Esophagus muscularis mucosa (tissue), 4 donors: ENCODE data around the gene MEF2D. TPM values are rescaled to one million over a fixed set of nuclear protein-coding genes. Genes with fewer than 3 reads are reported as not detected.

Source experiments
- DNase-seq: peaks from one replicate; pipeline ENCODE4 v3.0.0-alpha.2; 2017; ENCODE audit errors: extremely low spot score
- H3K27ac ChIP-seq, 4 donors: fragments of 200-600 bp; sonication (generic); replicated peaks in 1 of 4; 1 replicate in 3 of 4; 2 replicates in 1 of 4; pipeline ENCODE4 v1.5.1; 2016 to 2019; ENCODE audit warnings: mild to moderate bottlenecking in 1 of 4
- H3K27me3 ChIP-seq, 4 donors: fragments of 200-600 bp; sonication (generic); one replicate each; pipeline versions ENCODE4 v1.5.1 to v1.6.0; 2016 to 2019
- H3K36me3 ChIP-seq, 4 donors: fragments of 200-600 bp; sonication (generic); one replicate each; pipeline ENCODE4 v1.5.1; 2016 to 2019
- H3K4me1 ChIP-seq, 4 donors: fragments of 200-600 bp; sonication (generic); one replicate each; pipeline ENCODE4 v1.5.1; 2016 to 2019
- H3K4me3 ChIP-seq, 4 donors: fragments of 200-600 bp; sonication (generic); 1 replicate in 2 of 4; 2 replicates in 2 of 4; pipeline ENCODE4 v1.5.1; 2016 to 2019; ENCODE audit warnings: mild to moderate bottlenecking in 4 of 4, moderate library complexity in 1 of 4
- H3K9me3 ChIP-seq, 4 donors: fragments of 200-600 bp; sonication (generic); 1 replicate in 3 of 4; 2 replicates in 1 of 4; pipeline ENCODE4 v1.5.1; 2016 to 2019
- EP300 ChIP-seq: sonication (generic); formaldehyde crosslinking; IDR thresholded peaks from one replicate; pipeline ENCODE4 v1.6.1; 2017; ENCODE audit warnings: antibody characterized with exemption
- POLR2A ChIP-seq: fragments of 450-650 bp; IDR thresholded peaks from one replicate; pipeline ENCODE4 v1.6.1; 2017; ENCODE audit warnings: antibody characterized with exemption, moderate library complexity, mild to moderate bottlenecking, low read depth
- POLR2AphosphoS5 ChIP-seq, 2 donors: sonication (generic); formaldehyde crosslinking; IDR thresholded peaks; one replicate each; pipeline ENCODE4 v1.6.1; 2017; ENCODE audit warnings: antibody characterized with exemption in 2 of 2
- WGBS: methylation state at CpG from one replicate; pipeline ENCODE4 v1.1.5; 2018; 5-methylcytosine and 5-hydroxymethylcytosine counted together
- intact Hi-C: fragments of 100-400 bp; cut with DNase I; formaldehyde crosslinking; loops from one replicate; pipeline ENCODE4 v1.15.1; 2023
- total RNA-seq, 4 donors: library from RNA; depleted of rRNA; stranded (reverse); fragments of >200 nt; gene quantifications; one replicate each; pipeline versions ENCODE4 v1.1.0 to v1.2.1, GENCODE V29; 2016
- TF ChIP-seq, protein P1 (sequence below), 3 experiments: fragments of 200-600 bp in 2 of 3; fragments of 450-650 bp in 1 of 3; sonication (generic) in 2 of 3; IDR thresholded peaks; one replicate each; pipeline ENCODE4 v1.5.1; 2017 to 2019; ENCODE audit warnings: antibody characterized with exemption in 3 of 3, mild to moderate bottlenecking in 2 of 3, moderate library complexity in 1 of 3

The MEF2D gene
- 100 to 1,000 TPM in 3 of 4 donors, 10 to 100 TPM in 1; 78.0 to 138 (median 115) TPM for total RNA-seq

DNA sequence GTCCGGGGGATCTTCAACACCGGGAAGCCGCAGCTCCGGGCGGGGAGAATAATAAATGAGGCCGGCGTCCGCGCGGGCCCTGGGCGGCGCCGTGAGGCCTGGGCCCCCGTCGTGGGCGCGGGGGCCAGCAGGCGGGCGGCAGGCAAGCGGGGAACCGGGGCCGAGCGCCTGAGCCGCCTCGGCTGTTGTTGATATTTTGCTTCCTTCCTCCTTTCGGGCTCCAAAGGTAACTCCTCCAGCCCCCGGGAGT lies at the start of gene MEF2D:
Gene MEF2D, minus strand, starts transcription at position 233 of the 250 bp plus-strand sequence. CDS start 17,483 bp downstream, outside the sequence.
- Histone ChIP-seq H3K27me3 (no peaks in the 10 kb centered on the region), H3K4me1 (peaks cover 69 to 76% (median 75%) of the 10 kb centered on the region in 4 donors), H3K36me3 (no peaks in the 10 kb centered on the region), H3K4me3 (peak within 1 kb of the TSS; percentile 92 to 99 (median 98)), H3K27ac (peak within 1 kb of the TSS; percentile 98 to 100 (median 99)), H3K9me3 (no peaks in the 10 kb centered on the region)
- 0% methylated on average over 11 of the region's 27 CpGs for WGBS
- intact Hi-C loops = no loop called here
- DNase-seq = no peak
- peak in 1 of 2 donors; percentile 87 for TF ChIP-seq POLR2AphosphoS5 (IDR thresholded peaks at IDR 0.05)
- TF ChIP-seq, protein P1, sequence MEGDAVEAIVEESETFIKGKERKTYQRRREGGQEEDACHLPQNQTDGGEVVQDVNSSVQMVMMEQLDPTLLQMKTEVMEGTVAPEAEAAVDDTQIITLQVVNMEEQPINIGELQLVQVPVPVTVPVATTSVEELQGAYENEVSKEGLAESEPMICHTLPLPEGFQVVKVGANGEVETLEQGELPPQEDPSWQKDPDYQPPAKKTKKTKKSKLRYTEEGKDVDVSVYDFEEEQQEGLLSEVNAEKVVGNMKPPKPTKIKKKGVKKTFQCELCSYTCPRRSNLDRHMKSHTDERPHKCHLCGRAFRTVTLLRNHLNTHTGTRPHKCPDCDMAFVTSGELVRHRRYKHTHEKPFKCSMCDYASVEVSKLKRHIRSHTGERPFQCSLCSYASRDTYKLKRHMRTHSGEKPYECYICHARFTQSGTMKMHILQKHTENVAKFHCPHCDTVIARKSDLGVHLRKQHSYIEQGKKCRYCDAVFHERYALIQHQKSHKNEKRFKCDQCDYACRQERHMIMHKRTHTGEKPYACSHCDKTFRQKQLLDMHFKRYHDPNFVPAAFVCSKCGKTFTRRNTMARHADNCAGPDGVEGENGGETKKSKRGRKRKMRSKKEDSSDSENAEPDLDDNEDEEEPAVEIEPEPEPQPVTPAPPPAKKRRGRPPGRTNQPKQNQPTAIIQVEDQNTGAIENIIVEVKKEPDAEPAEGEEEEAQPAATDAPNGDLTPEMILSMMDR (IDR thresholded peaks at IDR 0.05) = no peak
- peak; percentile 21 for TF ChIP-seq POLR2A

DNA sequence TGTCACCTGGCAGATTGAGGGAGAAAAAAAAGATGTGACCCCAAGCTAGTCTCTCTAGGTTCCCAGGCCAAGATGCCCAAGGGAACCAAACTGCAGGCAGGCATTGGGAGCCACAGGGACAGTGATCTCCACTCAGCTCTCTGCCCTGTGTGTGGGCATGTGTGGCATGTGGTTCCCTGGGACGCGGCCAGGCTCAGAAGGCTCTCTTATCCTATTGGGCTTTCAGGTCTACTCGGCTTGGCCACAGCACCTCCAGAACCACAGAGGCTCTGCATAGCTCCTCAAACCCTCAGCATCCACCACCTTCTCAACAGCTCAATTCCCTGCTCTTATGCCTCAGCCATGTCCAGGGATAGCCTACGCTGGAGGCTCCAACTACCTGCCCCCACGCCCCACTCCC lies 49.8 kb upstream of the MEF2D start:
- Histone ChIP-seq H3K4me1 (peaks cover 0 to 10% (median 4%) of the 10 kb centered on the region in 4 donors), H3K4me3 (no peak overlapping the region), H3K27ac (no peak overlapping the region), H3K36me3 (no peaks in the 10 kb centered on the region), H3K9me3 (no peaks in the 10 kb centered on the region), H3K27me3 (no peaks in the 10 kb centered on the region)
- TF ChIP-seq POLR2A = no peak
- no peak for TF ChIP-seq POLR2AphosphoS5 (IDR thresholded peaks at IDR 0.05)
- no peak for TF ChIP-seq EP300
- TF ChIP-seq, protein P1 (IDR thresholded peaks at IDR 0.05) = no peak
- no peak for DNase-seq
- intact Hi-C loops = no loop called here
- 71% methylated on average over 4 of the region's 5 CpGs for WGBS

DNA sequence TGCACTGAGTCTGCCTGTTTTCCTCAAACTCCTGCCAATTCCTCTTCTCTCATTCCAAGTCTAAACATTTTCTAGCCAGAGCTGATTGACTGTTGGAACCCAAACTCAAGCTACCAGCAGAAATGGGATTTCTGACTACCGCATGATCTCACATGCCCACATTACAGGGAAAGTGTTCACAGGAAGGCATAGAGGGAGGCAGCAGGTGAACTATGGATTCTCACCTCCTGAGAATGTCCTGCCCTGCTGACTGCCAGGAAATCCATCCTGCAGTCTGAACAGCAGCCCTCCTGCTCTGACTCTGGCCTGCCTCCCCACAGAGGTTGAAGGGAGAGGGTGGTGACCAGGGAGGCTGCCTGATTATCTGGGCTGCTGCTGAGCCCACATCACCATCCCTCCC lies 49.3 kb upstream of the MEF2D start:
- peaks cover 0 to 10% (median 4%) of the 10 kb centered on the region in 4 donors for H3K4me1 ChIP-seq
- no peak overlapping the region for H3K27ac ChIP-seq
- DNase-seq = no peak
- no peaks in the 10 kb centered on the region for H3K27me3 ChIP-seq
- no peaks in the 10 kb centered on the region for H3K9me3 ChIP-seq
- WGBS = 100% methylated on average over 1 of the region's 1 CpG
- H3K4me3 ChIP-seq = no peak overlapping the region
- TF ChIP-seq EP300 = no peak
- no peak for TF ChIP-seq POLR2A
- no peak for TF ChIP-seq POLR2AphosphoS5 (IDR thresholded peaks at IDR 0.05)
- TF ChIP-seq, protein P1 (IDR thresholded peaks at IDR 0.05) = no peak
- H3K36me3 ChIP-seq = no peaks in the 10 kb centered on the region
- intact Hi-C loops = no loop called here

DNA sequence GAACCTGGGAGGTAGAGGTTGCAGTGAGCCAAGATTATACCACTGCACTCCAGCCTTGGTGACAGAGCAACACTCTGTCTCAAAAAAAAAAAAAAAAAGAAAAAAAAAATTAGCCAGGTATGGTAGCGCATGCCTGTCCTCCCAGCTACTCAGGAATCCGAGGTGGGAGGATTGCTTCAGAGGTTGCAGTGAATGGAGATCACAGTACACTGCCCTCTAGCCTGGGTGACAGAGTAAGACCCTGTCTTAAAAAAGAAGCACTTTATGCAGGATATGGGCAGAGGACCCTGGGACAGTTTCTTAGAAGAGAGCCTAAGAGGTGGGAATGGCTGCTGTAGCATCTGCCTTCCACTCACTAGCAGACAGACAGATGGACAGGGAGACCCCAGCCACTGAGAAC lies 48.8 kb upstream of the MEF2D start:
- no peak for TF ChIP-seq POLR2A
- TF ChIP-seq POLR2AphosphoS5 (IDR thresholded peaks at IDR 0.05) = no peak
- TF ChIP-seq, protein P1 (IDR thresholded peaks at IDR 0.05) = no peak
- no peak for TF ChIP-seq EP300
- H3K27me3 ChIP-seq = no peaks in the 10 kb centered on the region
- no peaks in the 10 kb centered on the region for H3K36me3 ChIP-seq
- no peak overlapping the region for H3K27ac ChIP-seq
- H3K4me3 ChIP-seq = no peak overlapping the region
- no peaks in the 10 kb centered on the region for H3K9me3 ChIP-seq
- peaks cover 0 to 9% (median 4%) of the 10 kb centered on the region in 4 donors for H3K4me1 ChIP-seq
- WGBS = 81% methylated on average over 2 of the region's 2 CpGs
- intact Hi-C loops = no loop called here
- DNase-seq = no peak

DNA sequence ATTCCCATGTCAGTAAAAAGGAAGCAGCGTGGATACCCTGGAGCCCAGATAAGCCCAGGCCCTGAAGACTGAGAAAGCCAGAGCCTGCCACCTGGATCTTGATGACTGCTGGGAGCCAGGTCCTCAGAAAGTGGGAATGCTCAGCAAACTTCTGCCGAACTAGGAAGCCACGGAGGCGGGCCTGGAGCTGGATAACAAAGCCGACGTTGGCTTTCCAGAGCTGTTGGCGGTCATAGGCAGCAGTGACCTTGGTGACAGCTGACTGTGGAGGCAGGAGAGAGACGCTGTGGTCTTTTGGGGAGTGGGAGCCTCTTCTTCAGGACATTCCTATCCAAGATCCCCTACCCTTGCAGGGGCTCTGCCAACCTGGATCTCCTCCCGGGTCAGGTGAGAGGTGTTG lies 47.4 kb upstream of the MEF2D start:
- WGBS = 94% methylated on average over 9 of the region's 9 CpGs

More for the DNA sequence above, 47.4 kb upstream of the MEF2D start:
- no peaks in the 10 kb centered on the region for H3K27me3 ChIP-seq
- no peaks in the 10 kb centered on the region for H3K4me1 ChIP-seq
- H3K9me3 ChIP-seq = no peaks in the 10 kb centered on the region
- no peak overlapping the region for H3K27ac ChIP-seq
- TF ChIP-seq POLR2AphosphoS5 (IDR thresholded peaks at IDR 0.05) (no peak), EP300 (no peak), POLR2A (no peak)
- TF ChIP-seq, protein P1 (IDR thresholded peaks at IDR 0.05) = no peak
- H3K4me3 ChIP-seq = no peak overlapping the region
- H3K36me3 ChIP-seq = no peaks in the 10 kb centered on the region
- intact Hi-C loops = no loop called here
- no peak for DNase-seq
